ENCODE data around the gene KMT2E.

DNA sequence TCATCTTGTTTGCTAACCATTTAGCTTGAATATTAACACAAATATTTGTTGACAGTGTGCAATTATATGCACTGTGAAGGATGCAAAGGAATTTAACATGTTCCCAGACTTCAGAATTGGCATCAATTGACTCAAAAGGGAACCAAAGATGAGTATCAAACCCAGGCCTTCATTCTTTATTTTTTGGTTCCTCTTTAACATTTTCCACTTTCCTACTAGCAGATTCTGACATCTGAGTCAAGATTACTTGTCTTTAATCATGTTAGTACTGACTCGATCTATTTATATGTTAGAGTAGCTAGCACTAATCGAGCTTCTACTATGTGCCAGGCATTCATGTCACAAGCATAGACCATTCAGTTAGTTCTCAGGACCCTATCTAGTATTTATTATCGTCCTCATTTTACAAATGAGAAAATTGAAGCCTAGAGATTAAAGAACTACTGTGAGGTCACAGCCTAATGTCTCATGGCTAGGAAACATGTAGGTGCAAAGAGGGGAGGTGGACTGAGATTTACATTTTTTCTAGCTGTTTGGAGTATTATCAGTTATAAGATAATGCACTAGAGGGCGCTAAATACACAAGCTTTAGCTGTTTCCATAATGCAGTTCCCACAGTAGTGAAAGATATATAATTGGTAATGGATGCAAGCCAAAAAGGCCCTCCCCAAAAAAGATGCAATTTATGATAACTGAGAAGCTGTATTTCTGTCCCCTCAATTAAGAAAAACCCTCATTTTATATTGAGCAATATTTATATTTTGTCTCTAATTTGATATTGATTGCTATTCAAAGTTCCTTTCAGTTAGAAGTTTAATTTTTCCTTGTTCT is 32.9 kb upstream of the KMT2E start:
- TF ChIP-seq, protein P1, sequence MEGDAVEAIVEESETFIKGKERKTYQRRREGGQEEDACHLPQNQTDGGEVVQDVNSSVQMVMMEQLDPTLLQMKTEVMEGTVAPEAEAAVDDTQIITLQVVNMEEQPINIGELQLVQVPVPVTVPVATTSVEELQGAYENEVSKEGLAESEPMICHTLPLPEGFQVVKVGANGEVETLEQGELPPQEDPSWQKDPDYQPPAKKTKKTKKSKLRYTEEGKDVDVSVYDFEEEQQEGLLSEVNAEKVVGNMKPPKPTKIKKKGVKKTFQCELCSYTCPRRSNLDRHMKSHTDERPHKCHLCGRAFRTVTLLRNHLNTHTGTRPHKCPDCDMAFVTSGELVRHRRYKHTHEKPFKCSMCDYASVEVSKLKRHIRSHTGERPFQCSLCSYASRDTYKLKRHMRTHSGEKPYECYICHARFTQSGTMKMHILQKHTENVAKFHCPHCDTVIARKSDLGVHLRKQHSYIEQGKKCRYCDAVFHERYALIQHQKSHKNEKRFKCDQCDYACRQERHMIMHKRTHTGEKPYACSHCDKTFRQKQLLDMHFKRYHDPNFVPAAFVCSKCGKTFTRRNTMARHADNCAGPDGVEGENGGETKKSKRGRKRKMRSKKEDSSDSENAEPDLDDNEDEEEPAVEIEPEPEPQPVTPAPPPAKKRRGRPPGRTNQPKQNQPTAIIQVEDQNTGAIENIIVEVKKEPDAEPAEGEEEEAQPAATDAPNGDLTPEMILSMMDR (IDR thresholded peaks at IDR 0.05) = peak; percentile 63 to 77 (median 65)
- no peak for TF ChIP-seq POLR2A (IDR thresholded peaks at IDR 0.05)

Data from testis (tissue), 2 donors.